RWPE1 (cell line): ENCODE results near the gene KRTAP20-3.

Experiments used
- CTCF ChIA-PET: fragments of 350-600 bp; sonication (Branson Sonifier 250); formaldehyde crosslinking; extraction: SDS; loops from one replicate; lab custom pipeline; 2021; lab: Yijun Ruan, JAX
- POLR2A ChIA-PET: fragments of 400-600 bp; formaldehyde crosslinking; extraction: SDS; loops from one replicate; lab custom pipeline; 2020; ENCODE audit warnings: antibody characterized with exemption; ENCODE audit not compliant: low non-redundant PET; lab: Yijun Ruan, JAX
- DNase-seq: peaks from one replicate; pipeline ENCODE4 v3.0.0; 2012; ENCODE audit warnings: low spot score
- H3K27ac ChIP-seq: fragments of 450-650 bp; 2 replicates; pipeline ENCODE4 v1.5.1; 2017
- CTCF ChIP-seq: fragments of 450-650 bp; conservative IDR thresholded peaks from 2 replicates; pipeline ENCODE4 v1.5.1; 2017; ENCODE audit warnings: low read depth, mild to moderate bottlenecking

KRTAP20-3 gene

GRCh38 chr21:30642564-30642963, at the start of gene KRTAP20-3:
Gene KRTAP20-3 (plus strand): TSS chr21:30642864.
- H3K27ac ChIP-seq: no peak within 1 kb of the TSS
- no peak for TF ChIP-seq CTCF
- CTCF ChIA-PET: no interaction called here
- no peak for DNase-seq
- POLR2A ChIA-PET: no interaction called here

GRCh38 chr21:30598802-30599201, 43.9 kb upstream of the KRTAP20-3 start, which contains the start of gene KRTAP6-2:
Gene KRTAP6-2 (minus strand): TSS chr21:30598902. CDS start chr21:30598874, 28 bp downstream.
- no peak within 1 kb of the TSS for H3K27ac ChIP-seq
- DNase-seq: no peak
- ChIA-PET POLR2A (no interaction called here), CTCF (no interaction called here)
- no peak for TF ChIP-seq CTCF

- CTCF ChIA-PET: interaction anchor here (0.8 kb wide), 1 partner anchor 43 kb away, joined by 3 read pairs; no protein-coding TSS in a partner anchor
- no peak within 1 kb of the TSS for H3K27ac ChIP-seq
Measured at GRCh38 chr21:30600787-30601186, 41.9 kb upstream of the KRTAP20-3 start, which contains the start of gene KRTAP22-1. Gene KRTAP22-1 (plus strand): TSS chr21:30601087.

GRCh38 chr21:30605968-30606367, 36.7 kb upstream of the KRTAP20-3 start:
- no peak for TF ChIP-seq CTCF
- H3K27ac ChIP-seq: no peak overlapping the region
- POLR2A ChIA-PET: no interaction called here
- CTCF ChIA-PET: interaction anchor here (0.7 kb wide), 1 partner anchor 381 kb away, joined by 4 read pairs; no protein-coding TSS in a partner anchor
- no peak for DNase-seq

More at GRCh38 chr21:30600787-30601186, 41.9 kb upstream of the KRTAP20-3 start, which contains the start of gene KRTAP22-1:
- no peak for TF ChIP-seq CTCF
- DNase-seq: no peak
- POLR2A ChIA-PET: no interaction called here

GRCh38 chr21:30612132-30612531, 30.5 kb upstream of the KRTAP20-3 start:
- CTCF ChIA-PET: interaction anchor here (0.6 kb wide), 1 partner anchor 626 kb away, joined by 3 read pairs; no protein-coding TSS in a partner anchor
- no peak for DNase-seq
- no peak for TF ChIP-seq CTCF
- POLR2A ChIA-PET: no interaction called here
- H3K27ac ChIP-seq: no peak overlapping the region

GRCh38 chr21:30613836-30614235, 28.8 kb upstream of the KRTAP20-3 start, which contains the start of gene KRTAP6-1:
Gene KRTAP6-1 (minus strand): TSS chr21:30613930. CDS start chr21:30613904, 26 bp downstream.
- POLR2A ChIA-PET: no interaction called here
- no peak for DNase-seq
- no peak within 1 kb of the TSS for H3K27ac ChIP-seq
- CTCF ChIA-PET: interaction anchor here (0.7 kb wide), 1 partner anchor 1038 kb away, joined by 4 read pairs; no protein-coding TSS in a partner anchor
- TF ChIP-seq CTCF: no peak
